ENCODE data around the gene BIRC6.

BIRC6 gene

DNA sequence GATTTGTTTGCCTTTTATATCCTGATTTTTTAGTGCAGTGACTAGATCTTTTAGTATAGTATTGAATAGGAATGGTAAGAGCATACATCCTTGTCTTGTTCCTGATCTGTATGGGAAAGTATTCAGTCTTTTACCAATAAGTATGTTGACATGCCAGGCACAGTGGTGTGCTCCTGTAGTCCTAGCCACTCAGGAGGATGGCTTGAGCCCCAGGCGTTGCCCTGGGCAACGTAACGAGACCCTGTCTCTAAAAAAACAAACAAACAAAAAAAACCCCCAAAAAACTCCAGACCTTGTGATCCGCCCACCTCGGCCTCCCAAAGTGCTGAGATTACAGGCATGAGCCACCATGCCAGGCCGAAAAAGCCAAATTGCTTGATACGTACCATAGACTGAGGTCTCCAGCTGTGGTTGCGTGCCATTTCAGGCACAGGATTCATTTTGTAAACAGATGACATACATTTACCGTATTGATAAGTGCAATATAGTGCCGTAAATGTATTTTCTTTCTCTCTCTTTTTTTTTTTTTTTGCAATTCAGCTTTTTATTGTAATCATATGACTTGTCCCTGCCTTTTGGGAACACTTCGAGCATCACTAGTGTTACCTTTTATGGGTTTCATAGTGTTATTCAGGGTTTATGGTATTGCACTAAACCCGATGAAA, 18.5 kb downstream of the BIRC6 start:
- DNase-seq: no peak

DNA sequence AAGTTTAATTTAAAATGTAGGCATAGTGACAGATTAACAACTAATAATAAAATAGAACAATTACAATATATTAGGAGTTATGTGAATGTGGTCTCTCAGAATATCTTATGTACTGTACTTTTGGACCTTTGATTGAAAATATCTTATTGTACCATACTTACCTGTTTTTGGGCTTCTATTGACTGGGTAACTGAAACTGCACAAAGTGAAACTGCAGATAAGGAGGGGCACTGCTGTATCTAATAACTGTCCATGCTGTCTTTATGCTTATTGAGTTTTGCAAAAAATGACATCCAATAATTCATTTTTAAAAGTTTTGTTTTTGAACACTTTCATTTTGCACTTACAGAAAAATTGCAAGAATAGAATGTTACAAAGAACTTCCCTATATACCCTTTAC, 19.9 kb downstream of the BIRC6 start:
- DNase-seq: no peak

DNA sequence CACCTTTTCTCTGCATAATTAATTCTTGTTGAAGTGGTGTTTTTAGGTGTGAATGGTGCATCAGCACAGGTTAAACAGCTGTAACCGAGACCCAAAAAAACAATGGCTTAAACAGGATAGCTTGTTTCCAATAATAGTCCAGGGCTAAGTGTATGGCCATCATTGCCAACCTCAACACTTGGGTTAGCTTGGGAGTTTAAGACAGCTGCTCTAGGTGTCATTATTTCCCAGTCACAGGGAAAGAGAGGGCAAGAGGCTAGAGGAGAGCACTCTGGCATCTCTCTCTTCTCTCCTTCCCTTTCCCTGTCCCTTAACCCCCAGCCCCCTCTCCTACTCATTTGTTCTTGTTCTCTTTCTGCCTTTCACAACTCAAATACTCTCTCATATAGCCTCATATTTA, 21.1 kb downstream of the BIRC6 start:
- no peak for DNase-seq

- no peak for DNase-seq
Observed at GRCh38 chr2:32379352-32379751, 22.5 kb downstream of the BIRC6 start.

DNA sequence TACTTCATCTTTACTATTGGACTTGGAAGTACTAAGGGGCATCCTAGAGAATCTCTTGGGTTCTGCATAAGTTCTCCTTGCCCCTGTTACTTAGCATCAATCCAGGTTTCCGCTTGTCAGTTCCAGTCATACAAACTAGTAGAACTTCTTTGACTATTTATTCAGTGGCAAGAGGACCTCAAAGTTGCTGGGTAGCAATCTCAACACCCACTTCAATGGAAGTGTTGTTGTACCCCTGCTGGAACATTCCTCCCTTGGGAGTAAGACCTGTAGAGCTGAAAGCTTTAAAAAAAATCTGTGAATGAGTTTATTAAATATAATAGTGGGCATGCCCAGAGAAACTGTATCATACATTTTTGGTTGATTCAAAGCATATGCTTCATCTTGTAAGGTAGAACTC, 27.0 kb downstream of the BIRC6 start:
- DNase-seq: no peak

DNA sequence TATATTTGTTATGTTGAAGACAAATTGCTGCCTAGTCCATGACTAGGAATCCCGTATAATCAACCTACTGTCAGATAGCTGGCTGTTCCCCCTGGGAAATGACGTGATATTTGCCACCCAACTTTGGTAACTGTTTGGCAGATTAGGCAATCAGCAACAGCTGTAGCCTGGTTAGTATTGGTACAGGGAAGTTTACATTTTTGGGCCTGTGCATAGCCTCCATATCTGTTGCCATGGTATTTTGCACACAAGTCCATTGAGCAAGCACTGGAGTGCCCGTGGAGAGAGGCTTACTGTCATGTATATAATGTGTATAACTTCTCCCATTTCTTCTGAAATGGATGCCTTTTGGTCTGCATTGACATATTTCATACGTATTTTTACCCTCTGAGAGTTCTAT, 27.7 kb downstream of the BIRC6 start:
- DNase-seq: no peak

GRCh38 chr2:32386739-32387138, 29.9 kb downstream of the BIRC6 start:
- no peak for DNase-seq

GRCh38 chr2:32399221-32399620, 42.4 kb downstream of the BIRC6 start:
- DNase-seq: no peak

DNA sequence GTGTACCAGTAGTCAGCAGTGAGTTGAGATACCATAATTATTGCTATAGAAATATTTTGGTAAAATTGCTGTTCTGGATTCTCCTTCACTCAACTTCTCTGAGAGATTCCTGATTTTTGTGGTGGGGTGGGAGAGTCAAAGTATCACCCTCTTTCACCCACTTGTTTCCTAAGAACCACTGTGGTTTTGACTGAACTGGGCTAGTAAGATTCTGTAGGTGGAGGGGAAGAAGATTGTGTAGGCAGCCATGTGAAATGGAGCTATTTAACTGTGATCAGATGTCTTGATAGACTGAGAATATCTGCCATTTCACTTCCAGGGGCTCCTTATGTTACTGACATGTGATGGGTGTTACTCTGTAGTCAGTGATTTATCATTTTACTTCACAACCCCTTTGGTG, 45.3 kb downstream of the BIRC6 start:
- DNase-seq: no peak

DNA sequence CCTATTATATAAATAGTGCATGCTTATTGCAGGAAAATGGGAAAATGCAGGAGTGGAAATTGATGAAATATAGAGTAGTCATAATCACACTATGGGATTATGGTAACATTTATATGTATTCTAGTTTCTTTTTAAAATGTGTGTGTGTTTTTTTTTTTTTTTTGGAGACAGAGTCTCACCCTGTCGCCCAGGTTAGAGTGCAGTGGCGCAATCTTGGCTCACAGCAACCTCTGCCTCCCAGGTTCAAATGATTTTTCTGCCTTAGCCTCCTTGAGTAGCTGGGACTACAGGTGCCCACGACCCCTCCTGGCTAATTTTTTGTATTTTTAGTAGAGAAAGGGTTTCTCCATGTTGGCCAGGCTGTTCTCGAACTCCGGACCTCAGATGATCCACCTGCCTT, 47.0 kb downstream of the BIRC6 start:
- no peak for DNase-seq

DNA sequence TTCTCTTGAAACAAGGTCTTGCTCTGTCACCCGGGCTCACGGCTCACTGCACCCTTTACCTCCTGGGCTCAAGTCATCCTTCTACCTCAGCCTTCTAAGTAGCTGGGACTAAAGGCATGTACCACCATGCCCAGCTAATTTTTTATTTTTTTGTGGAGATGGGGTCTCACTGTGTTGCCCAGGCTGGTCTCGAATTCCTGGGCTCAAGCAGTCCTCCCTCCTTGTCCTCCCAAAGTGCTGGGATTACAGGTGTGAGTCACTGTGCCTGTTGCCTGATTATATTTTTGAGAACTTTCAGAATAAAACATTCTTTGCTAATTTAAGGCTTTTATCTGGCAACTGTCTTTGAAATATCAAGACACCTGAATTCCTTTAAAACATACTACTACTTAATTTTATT, 47.9 kb downstream of the BIRC6 start:
- no peak for DNase-seq

DNA sequence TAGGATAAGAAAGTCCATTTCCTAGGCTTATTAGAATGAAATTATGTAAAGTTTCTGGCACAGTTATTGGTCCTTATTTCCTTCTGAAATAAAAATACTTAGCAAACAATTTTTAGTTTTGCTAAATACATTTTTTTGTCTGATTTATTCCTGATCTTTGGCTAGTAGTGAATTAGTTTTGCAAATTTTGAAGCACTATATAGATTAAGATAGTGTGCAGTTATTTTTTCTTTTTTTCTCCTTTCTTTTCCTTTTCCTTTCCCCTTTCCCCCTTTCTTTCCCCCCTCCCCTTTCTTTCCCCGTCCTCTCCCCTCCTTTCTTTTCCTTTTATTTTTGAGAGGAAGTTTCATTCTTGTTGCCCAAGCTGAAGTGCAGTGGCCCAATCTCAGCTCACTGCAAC, 59.7 kb downstream of the BIRC6 start:
- DNase-seq: no peak

DNA sequence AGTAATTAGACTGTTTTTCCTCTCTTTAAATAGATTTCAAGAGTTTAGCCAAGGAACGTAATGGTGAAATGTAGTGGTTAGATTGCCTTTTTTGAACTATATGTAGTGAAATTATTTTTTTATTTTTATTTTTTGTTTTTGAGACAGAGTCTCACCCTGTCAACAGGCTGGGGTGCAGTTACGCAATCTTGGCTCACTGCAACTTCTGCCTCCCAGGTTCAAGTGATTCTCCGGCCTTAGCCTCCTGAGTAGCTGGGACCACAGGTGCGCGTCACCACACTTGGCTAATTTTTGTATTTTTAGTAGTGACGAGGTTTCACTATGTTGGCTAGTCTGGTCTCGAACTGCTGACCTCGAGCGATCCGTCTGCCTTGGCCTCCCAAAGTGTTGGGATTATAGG, 60.8 kb downstream of the BIRC6 start:
- no peak for DNase-seq

GRCh38 chr2:32418778-32419177, 62.0 kb downstream of the BIRC6 start:
- no peak for DNase-seq

DNA sequence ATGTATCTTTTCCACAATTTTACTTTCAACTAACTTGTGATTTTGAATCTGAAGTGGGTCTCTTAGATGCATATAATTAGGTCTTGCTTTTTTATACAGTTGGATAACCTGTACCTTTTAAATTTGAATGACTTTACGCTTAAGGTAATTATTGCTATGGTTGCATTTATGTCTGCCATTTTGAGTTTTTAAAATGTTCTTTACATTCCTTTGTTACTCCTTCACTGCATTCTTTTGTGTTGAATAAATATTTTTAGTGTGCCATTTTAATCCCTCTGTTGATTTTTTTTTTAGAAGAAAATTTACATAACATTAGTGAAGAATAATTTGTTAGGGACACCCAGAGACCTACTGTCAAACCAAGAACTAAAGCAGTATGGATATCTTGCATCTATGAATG, 65.3 kb downstream of the BIRC6 start:
- DNase-seq: no peak

- no peak for DNase-seq
Observed at GRCh38 chr2:32423536-32423935, 66.7 kb downstream of the BIRC6 start.

DNA sequence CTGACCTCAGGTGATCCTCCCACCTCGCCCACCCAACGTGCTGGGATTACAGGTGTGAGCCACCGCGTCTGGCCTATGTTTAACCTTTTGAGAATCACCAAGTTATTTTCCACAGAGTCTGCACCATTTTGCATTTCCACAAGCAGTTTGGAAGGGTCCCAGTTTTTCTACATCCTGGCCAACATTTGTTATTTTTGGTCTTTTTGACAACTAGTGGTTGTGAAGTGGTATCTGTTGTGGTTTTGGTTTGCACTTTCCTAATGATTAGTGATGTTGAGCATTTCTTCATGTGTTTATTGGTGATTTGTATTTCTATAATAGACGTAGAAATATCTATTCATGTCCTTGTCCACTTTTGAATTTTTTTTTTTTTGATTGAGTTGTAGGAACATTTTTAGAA, 67.9 kb downstream of the BIRC6 start:
- DNase-seq: no peak

GRCh38 chr2:32425719-32426141, 68.9 kb downstream of the BIRC6 start:
- no peak for DNase-seq

DNA sequence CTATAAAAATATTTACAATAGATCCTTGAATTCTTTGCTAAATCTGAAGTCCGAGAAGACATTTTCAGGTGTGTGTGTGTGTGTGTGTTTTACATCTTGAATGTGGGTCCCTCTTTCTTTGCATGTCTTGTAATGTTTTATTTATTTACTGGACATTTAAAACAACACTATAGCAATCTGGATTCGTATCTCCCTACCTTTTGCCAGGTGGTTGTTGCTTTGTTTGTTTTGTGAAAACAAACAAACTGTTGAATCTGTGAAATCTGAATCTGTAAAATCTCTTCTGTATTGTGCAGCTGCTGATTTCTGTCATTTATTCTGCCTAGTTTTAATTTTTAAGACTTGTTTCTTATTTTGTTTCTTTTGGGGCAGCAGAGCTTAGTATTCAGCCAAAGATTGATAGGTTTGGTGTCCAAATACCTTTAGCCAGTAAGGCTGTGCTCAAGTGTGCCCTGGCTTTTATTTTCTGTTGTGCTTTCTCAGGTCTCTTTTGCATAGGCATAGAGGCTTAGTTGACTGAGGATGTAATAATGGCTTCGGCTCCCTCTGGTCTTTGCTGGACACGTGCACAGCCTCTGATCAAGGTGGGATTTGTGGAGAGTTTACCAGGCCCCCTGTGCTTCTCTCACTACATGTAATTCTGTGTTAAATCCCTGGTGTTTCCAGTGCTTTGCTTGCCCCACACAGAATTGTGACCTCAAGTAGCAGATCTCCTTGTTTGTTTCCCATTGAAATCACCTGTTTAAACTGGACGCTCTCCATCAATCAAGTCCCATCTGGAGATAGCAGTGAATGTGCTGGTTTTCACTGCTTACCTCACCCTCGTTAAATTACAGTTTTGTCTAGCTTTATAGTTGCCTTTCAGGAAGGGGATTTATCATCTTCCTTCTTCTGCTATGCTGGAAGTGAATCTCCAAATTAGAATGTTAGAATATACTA, 71.1 kb downstream of the BIRC6 start:
- peak; percentile 61 for DNase-seq

DNA sequence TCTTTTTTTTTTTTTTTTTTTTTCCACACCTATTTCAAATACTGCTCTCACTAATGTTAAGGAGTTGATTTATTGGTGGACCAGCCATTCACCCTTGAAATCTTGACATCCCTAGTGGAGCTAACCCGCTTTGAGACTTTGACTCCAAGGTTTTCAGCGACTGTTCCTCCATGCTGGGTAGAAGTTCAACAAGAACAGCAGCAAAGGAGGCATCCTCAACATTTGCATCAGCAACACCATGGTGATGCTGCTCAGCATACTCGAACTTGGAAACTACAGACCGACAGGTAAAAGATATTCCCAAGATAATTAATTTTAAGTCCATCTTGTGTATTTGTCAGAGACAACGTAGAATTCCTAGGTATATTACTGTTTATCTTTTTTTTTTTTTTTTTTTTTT, 74.0 kb downstream of the BIRC6 start:
- DNase-seq: no peak

DNA sequence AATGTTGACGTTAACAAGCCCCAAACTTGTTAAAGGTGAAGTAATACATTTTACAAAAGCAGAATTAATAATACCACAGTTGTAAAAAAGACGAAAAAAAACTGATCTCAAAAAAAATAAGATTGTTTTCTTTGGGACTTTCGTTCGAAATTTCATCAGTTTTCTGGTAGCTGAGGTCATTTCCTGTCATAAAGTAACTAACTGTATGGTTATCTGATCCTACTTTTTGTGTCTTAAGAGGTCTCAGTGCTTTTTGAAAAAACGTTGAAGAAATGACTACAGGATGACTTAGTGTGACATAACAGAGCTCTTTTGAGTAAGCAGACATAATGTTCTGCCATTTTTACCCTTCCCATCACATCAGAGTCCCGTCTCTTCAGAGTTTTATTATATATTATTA, 79.3 kb downstream of the BIRC6 start:
- DNase-seq: no peak

- no peak for DNase-seq
Observed at GRCh38 chr2:32442020-32442467, 85.2 kb downstream of the BIRC6 start.

GRCh38 chr2:32446369-32446768, 89.5 kb downstream of the BIRC6 start:
- DNase-seq: no peak

- DNase-seq: no peak
Observed at GRCh38 chr2:32450851-32451250, 94.0 kb downstream of the BIRC6 start.

All from NCI-H526 treated with DMSO at 0.1 percent for 48 hours (cell line).